ENCODE results near the gene USP46.

The USP46 gene

GRCh38 chr4:52659001-52659721, at the start of gene USP46:
USP46 (minus strand) TSS chr4:52659301; CDS start chr4:52659150, 151 bp downstream.
- peak; percentile 66 for DNase-seq

GRCh38 chr4:52704661-52705060, 45.6 kb upstream of the USP46 start:
- DNase-seq: no peak

GRCh38 chr4:52704133-52704532, 45.0 kb upstream of the USP46 start:
- DNase-seq: no peak

- DNase-seq: no peak
These were observed 42.1 kb upstream of the USP46 start for GRCh38 chr4:52701207-52701606.

GRCh38 chr4:52694936-52695335, 35.8 kb upstream of the USP46 start:
- no peak for DNase-seq

GRCh38 chr4:52693492-52693891, 34.4 kb upstream of the USP46 start:
- DNase-seq: no peak

- DNase-seq: no peak
These were observed 30.0 kb upstream of the USP46 start for GRCh38 chr4:52689096-52689495.

- DNase-seq: peak; percentile 87
These were observed 28.6 kb upstream of the USP46 start for GRCh38 chr4:52687696-52688095.

GRCh38 chr4:52685316-52685715, 26.2 kb upstream of the USP46 start:
- DNase-seq: no peak

GRCh38 chr4:52684896-52685295, 25.8 kb upstream of the USP46 start:
- DNase-seq: no peak

- no peak for DNase-seq
These were observed 21.3 kb upstream of the USP46 start for GRCh38 chr4:52680381-52680780.

GRCh38 chr4:52676536-52676935, 17.4 kb upstream of the USP46 start:
- DNase-seq: no peak

- no peak for DNase-seq
These were observed 16.0 kb upstream of the USP46 start for GRCh38 chr4:52675111-52675510.

- no peak for DNase-seq
These were observed 11.6 kb upstream of the USP46 start for GRCh38 chr4:52670739-52671138.

- DNase-seq: no peak
These were observed 11.0 kb upstream of the USP46 start for GRCh38 chr4:52670121-52670520.

GRCh38 chr4:52665592-52665991, 6.5 kb upstream of the USP46 start:
- peak; percentile 49 for DNase-seq

- DNase-seq: no peak
These were observed 5.4 kb upstream of the USP46 start for GRCh38 chr4:52664479-52664878.

- DNase-seq: no peak
These were observed 3.0 kb upstream of the USP46 start for GRCh38 chr4:52661966-52662690.

- DNase-seq: peak; percentile 43
These were observed 1.5 kb upstream of the USP46 start for GRCh38 chr4:52660643-52661042.

- peak; percentile 44 for DNase-seq
These were observed 691 bp upstream of the USP46 start for GRCh38 chr4:52659722-52660261.

GRCh38 chr4:52658641-52659000, 480 bp downstream of the USP46 start:
- no peak for DNase-seq

GRCh38 chr4:52657618-52658501, 1.2 kb downstream of the USP46 start:
- no peak for DNase-seq

- no peak for DNase-seq
These were observed 1.8 kb downstream of the USP46 start for GRCh38 chr4:52657292-52657617.
